Stimulated activated CD8-positive, alpha-beta memory T cell treated with anti-CD3 and anti-CD28 coated beads, Interleukin-2, amount 100 ng/mL, for 48 hours (primary cell): Measurements from ENCODE around the gene ZNF566.

ENCODE experiments used
- DNase-seq, 2 donors: peaks; one replicate each; pipeline ENCODE4 v3.0.0-alpha.2; 2020; ENCODE audit warnings: low read depth in 2 of 2

Gene ZNF566

GRCh38 chr19:36449059-36449670, 40.2 kb downstream of the ZNF566 start:
- no peak for DNase-seq

- DNase-seq = no peak
Measured at GRCh38 chr19:36441339-36441738, 48.0 kb downstream of the ZNF566 start.

GRCh38 chr19:36436531-36436930, 52.8 kb downstream of the ZNF566 start:
- DNase-seq = no peak

- DNase-seq = no peak
Measured at GRCh38 chr19:36423925-36424324, 65.4 kb downstream of the ZNF566 start.

- no peak for DNase-seq
Measured at GRCh38 chr19:36421749-36422481, 67.4 kb downstream of the ZNF566 start.

- no peak for DNase-seq
Measured at GRCh38 chr19:36420961-36421748, 68.2 kb downstream of the ZNF566 start.

- peak; percentile 70 to 75 for DNase-seq
Measured at GRCh38 chr19:36418287-36419001, 70.9 kb downstream of the ZNF566 start, which contains the start of gene ZFP82. Gene ZFP82 (minus strand): TSS chr19:36418644. CDS start chr19:36409789, 8,855 bp downstream.

GRCh38 chr19:36417752-36418286, 71.5 kb downstream of the ZNF566 start:
- DNase-seq = no peak

GRCh38 chr19:36409841-36410240, 79.5 kb downstream of the ZNF566 start:
- no peak for DNase-seq

- DNase-seq = no peak
Measured at GRCh38 chr19:36408101-36408500, 81.3 kb downstream of the ZNF566 start.

- DNase-seq = no peak
Measured at GRCh38 chr19:36404498-36404897, 84.9 kb downstream of the ZNF566 start.

GRCh38 chr19:36401475-36401874, 87.9 kb downstream of the ZNF566 start:
- no peak for DNase-seq

GRCh38 chr19:36398571-36398970, 90.8 kb downstream of the ZNF566 start:
- no peak for DNase-seq
